Posterior cingulate gyrus (tissue), 11 donors: ENCODE measurements around the gene PRICKLE2.

ENCODE experiments used
- DNase-seq, 10 donors: peaks; one replicate each; pipeline versions ENCODE4 v3.0.0 to v3.0.0-alpha.2; 2020 to 2021; ENCODE audit warnings: mixed read lengths in 3 of 10
- intact Hi-C: fragments of 100-400 bp; cut with DNase I; formaldehyde crosslinking; loops from one replicate; pipeline ENCODE4 v1.15.1; 2023

PRICKLE2 gene

DNA sequence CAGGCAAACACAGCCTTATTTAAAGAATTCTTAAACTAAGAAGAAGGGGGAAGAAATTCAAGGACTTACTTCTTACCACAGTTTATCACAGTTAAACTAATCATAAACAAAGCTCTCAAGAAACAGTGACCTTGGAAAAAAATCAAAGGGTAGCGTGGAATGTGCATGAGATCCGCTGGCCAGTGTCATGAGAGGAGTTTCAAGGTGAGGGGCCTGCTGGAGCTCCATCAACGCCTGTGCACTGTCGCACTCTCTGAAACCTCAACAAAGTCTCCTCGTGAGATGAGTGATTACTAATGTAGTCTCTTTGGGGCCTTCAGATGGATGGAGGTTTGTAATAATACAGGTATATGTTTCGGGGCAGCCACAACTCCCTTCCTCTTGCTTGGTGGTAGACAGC lies 28.4 kb upstream of the PRICKLE2 start:
- DNase-seq = peak in 1 of 10 donors; percentile 7
- intact Hi-C loops = no loop called here

- DNase-seq = no peak
- intact Hi-C loops = no loop called here
These were observed 25.8 kb upstream of the PRICKLE2 start for GRCh38 chr3:64251019-64251418.

DNA sequence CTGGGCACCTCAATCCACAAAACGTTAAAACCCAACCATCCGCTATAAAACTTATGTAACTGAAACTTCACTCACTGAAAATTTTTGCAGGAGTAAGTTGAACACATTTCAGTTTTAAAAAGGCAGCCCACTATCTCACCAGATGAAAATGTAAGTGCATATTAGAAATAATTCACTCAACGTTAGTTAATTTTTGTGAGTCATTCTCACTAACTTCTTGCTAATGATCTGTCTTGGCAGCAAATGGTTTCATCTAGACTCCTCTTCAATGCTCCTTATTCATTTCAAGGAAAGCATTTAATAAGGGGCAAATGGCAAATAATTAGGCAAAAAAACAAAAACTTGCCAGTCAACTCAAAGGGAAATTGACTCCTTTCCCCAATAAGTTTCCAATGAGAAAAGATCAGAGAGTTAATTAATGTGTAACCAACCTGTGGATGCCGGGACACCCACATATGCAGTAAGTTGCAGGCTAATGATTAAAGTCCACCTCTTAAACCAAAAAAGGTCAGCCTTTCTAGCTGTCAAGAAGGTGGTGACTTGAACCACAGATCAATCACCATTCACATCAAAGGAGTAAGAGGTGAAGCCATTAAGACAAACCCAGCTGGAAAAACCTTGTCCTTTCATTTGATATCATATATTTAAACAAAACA lies 22.9 kb upstream of the PRICKLE2 start:
- DNase-seq = no peak
- intact Hi-C loops = no loop called here

DNA sequence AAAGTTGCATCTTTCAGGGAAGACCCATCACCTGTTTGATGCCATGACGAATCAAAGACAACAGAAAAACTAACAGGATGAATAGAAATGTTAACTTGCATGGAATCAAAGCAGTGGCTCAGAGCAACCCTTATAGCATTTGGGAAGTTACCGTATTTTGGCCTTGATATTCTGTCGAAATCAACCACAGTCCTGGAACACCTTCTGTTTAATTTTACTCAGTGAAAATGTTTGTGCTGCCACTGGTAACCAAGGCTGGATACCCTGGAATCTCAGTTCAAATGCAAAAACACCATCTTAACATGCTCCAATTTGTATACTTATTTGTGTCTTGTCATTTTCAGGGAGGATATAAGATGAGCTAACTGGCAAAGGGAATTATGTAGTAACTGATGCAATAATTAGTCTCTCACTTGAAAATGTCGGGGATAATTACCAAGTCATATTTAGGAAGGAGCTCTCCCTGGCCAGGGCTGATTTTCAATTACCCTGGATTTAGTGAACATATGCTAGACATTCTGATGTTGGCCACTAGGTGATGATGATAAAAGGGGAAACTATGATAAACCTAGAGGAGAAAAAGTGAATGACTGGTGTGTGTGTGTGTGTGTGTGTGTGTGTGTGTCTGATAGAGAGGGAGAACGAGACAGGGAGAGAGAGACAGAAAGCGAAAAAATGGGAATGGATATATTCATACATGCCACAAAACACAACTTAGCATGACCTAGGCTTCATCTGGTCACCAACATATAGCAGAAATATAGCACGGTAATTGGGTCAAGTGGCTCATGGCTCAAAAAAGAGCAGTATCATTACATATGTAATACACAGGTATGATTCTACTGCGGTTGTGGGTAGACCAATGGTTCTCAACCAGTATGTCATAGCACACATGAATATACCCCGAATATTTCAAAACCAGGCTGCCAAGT lies 19.0 kb upstream of the PRICKLE2 start:
- intact Hi-C loops = no loop called here

GRCh38 chr3:64242435-64242834 lies 17.2 kb upstream of the PRICKLE2 start:
- intact Hi-C loops = no loop called here
- no peak for DNase-seq

More for the DNA sequence above, 19.0 kb upstream of the PRICKLE2 start:
- DNase-seq = no peak

DNA sequence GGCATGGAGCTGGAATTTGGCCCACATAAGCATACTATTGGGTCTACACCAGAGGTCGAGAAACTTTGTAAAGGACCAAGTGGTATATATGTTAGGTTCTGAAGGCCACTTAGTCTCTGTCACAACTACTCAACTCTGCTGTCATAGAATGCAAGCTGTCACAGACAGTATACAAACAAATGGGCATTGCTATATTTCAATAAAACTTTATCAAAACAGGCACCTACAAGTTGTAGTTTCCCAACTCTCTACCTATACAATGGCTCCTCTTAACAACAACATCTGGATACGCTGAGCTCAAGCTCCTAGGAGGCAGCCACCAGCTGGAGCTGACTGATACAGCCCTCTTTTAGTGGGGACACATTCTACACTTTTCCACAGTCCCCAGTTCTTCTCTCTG lies 15.7 kb upstream of the PRICKLE2 start:
- intact Hi-C loops = no loop called here
- no peak for DNase-seq

DNA sequence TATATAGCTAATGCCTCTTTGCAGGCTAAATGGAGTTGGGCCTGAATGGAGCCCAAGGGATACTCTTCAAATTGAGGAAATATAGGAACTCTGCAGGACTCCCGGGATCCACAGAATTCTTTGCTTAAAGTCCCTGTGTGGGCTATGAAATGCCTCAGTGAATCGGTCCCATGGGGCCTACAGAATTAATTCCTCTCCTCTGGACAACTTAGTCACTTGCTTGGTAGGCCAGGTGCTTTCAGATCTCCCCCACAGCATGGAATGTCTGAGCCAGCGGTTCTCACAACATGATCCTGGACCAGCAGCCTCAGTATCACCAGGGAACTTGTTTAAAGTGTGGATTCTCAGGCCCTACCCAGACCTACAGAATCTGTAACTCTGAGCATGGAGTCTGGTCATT lies 15.1 kb upstream of the PRICKLE2 start:
- DNase-seq = no peak
- intact Hi-C loops = no loop called here

DNA sequence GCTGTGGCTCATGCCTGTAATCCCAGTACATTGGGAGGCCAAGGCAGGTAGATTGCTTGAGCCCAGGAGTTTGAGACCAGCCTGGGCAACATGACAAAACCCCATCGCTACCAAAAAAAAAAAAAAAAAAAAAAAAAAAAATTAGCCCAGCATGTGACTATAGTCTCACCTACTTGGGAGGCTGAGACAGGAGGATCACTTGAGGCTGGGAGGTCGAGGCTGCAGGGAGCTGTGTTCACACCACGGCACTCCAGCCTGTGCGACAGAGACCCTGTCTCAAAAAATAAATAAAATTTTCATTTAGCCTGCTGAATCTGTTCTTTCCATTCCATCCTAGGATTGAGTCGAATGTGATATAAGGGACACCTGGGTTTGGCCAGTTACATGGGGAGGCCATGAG lies 14.6 kb upstream of the PRICKLE2 start:
- intact Hi-C loops = no loop called here
- DNase-seq = no peak

- DNase-seq = peak in 8 of 10 donors; percentile 36 to 95 (median 70)
- intact Hi-C loops = no loop called here
These were observed 13.9 kb upstream of the PRICKLE2 start for GRCh38 chr3:64238971-64239667.

DNA sequence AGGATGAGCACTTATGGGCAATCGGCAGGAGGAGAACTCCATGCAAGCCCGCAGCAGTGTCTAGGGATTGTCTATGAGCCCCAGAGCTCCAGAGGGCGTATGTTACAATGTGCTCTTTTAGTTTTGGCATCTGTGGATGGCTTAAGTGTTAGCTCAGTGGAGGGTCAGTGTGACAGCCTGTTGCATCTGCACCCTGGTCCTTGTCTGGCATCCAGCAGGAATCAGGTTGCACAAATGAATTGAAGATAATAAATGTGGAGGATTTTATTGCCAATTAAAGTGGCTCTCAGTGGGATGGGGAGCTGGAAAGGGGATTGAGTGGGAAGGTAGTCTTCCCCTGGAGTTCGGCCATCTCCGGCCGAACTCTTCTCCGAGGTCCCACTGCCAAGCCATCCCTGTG lies 11.8 kb upstream of the PRICKLE2 start:
- intact Hi-C loops = no loop called here

DNA sequence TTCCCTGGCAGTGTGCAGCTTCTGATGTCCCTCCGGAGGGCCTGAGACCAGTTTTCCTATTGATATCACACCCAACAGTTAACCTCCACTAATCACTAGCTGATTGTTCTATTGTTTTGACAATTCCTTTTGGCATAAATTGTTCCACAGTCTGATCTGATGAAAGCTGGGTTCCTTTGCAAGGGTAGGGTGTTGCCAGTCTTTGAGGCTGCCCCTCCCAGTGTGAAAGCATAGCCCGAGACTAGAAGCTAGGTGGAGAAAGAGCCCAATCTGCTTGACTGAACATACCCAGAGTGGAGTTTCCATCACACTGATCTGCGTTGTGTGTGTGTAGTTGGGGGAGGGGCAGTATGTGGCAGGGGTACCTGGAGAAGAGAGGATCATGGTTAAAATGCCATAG lies 10.3 kb upstream of the PRICKLE2 start:
- intact Hi-C loops = no loop called here
- DNase-seq = no peak

More for the DNA sequence above, 11.8 kb upstream of the PRICKLE2 start:
- DNase-seq = no peak

GRCh38 chr3:64234571-64234970 lies 9.3 kb upstream of the PRICKLE2 start:
- intact Hi-C loops = no loop called here
- no peak for DNase-seq

DNA sequence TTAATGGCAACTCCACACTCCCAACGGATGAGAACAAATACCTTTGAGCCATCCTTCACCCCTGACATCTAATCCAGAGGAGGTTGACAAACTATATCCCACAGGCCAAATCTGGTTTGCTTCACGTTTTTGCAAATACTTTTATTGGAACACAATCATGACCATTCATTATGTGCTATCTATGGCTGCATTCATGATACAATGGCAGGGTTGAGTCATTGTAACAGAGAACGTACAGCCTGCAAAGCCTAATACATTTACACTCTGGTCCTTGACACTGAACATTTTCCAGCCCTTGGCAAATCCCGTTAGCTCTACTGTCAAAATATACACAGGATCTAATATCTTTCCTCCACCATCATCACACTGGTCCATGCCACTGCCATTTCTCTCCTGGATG lies 7.6 kb upstream of the PRICKLE2 start:
- no peak for DNase-seq
- intact Hi-C loops = no loop called here

DNA sequence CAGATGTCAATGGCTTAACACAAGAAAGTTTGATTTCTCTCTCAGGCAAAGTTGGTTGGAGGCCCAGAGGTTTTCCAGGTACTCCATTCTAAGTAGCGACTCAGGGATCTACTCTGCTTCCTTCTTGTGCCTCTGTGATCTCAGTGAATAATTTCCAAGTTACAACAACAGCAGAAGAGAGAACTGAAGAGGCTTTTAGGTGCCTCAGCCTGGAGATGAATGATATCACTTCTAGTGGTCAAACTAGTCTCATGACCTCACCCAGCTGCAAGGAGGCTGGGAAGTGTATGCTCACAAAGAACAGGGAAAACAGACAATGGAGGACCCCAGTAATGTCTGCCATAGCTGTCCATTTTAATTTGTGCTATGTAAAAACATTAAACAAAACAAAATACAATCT lies 4.6 kb upstream of the PRICKLE2 start:
- no peak for DNase-seq
- intact Hi-C loops = no loop called here

DNA sequence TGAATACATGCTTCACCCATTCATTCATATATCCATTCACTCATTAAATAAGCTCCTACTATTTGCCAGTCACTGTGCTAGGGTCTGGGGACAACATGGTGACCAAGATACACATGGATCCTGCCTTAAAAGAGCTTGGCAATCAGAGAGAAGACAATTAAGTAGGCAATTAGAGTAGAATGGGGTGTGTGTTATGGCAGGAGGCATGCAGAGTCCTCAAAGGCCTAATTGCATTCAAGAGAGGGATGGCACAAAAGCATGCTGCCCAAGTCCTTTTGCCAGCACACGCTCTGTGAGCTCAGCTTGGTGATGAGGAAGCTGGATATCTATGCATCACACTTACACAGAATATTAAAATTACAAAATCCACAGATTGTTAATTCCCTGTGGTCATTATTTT lies 2.8 kb upstream of the PRICKLE2 start:
- DNase-seq = no peak
- intact Hi-C loops = no loop called here

DNA sequence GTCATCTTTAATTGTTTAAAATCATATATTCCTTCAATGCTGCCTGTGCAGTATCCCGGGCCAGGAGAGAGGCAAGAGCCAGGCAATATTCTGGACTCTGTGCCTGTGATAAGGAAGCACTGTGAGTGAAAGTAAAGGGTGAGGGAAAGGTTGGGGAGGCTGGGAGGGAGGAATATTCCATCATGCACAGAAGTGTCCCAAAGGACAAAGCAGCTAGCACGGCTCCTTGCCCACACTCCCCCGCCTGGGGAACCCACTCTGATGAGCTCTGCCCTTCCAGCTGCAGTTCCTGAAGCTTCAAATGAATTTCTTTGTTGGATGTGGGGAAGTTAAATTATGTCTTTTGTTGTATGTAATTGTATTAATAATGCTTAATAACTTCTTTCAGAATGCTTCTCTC lies 1.5 kb upstream of the PRICKLE2 start:
- intact Hi-C loops = no loop called here
- no peak for DNase-seq

- DNase-seq = no peak
- intact Hi-C loops = loop anchor here (2.0 kb wide), 1 partner anchor 195 kb away; no protein-coding TSS in a partner anchor
These were observed 631 bp upstream of the PRICKLE2 start for GRCh38 chr3:64225695-64226499.

GRCh38 chr3:64223791-64224745 lies 1.2 kb downstream of the PRICKLE2 start:
- peak in 7 of 10 donors; percentile 36 to 89 (median 54) for DNase-seq

GRCh38 chr3:64222501-64223111 lies 2.7 kb downstream of the PRICKLE2 start:
- DNase-seq = no peak
- intact Hi-C loops = loop anchor here (5.0 kb wide), 1 partner anchor 175 kb away; no protein-coding TSS in a partner anchor

More at GRCh38 chr3:64223791-64224745, 1.2 kb downstream of the PRICKLE2 start:
- intact Hi-C loops = loop anchor here (2.0 to 5.0 kb wide), 2 partner anchors 173 to 193 kb away; no protein-coding TSS in a partner anchor
